ENCODE results near the gene ASPDH. TPM values are rescaled to one million over a fixed set of nuclear protein-coding genes. Genes with fewer than 3 reads are reported as not detected.

ASPDH gene
- polyA plus RNA-seq, 3 donors, result not detected

GRCh38 chr19:50547385-50548190 is 33.9 kb upstream of the ASPDH start:
- Mint-ChIP-seq H3K27me3 (ENCODE audit: low read depth in 3 of 3) (peaks cover 25 to 28% (median 28%) of the 10 kb centered on the region in 3 donors), H3K27ac (no peak overlapping the region), H3K4me3 (no peak overlapping the region), H3K9me3 (peaks cover 0 to 3% (median 0%) of the 10 kb centered on the region in 7 donors), H3K4me1 (no peaks in the 10 kb centered on the region), H3K36me3 (no peaks in the 10 kb centered on the region)
- H3K4me2 ChIP-seq (replicated peaks; ENCODE audit: extremely low read depth, low read length, poor library complexity, severe bottlenecking), result no peak overlapping the region
- intact Hi-C loops (cut with micrococcal nuclease), result no loop called here
- no peaks in the 10 kb centered on the region for H3K79me2 ChIP-seq (ENCODE audit: insufficient read depth, low read length)
- WGBS (ENCODE audit: insufficient coverage), result 88% methylated on average over 13 of the region's 18 CpGs
- peaks cover 0 to 24% of the 10 kb centered on the region in 2 donors for H3K27me3 ChIP-seq (ENCODE audit: control insufficient read depth in 2 of 2, insufficient read depth in 2 of 2, low read length in 2 of 2)
- no peak for DNase-seq
- no peaks in the 10 kb centered on the region for H3K4me1 ChIP-seq (ENCODE audit: control insufficient read depth in 1 of 2, insufficient read depth in 2 of 2, low read length in 2 of 2)
- H3K9ac ChIP-seq (ENCODE audit: insufficient read depth, low read length, poor library complexity, severe bottlenecking), result no peak overlapping the region
- H2AFZ ChIP-seq (ENCODE audit: insufficient read depth, low read depth, low read length, poor library complexity, severe bottlenecking), result no peak overlapping the region
- no peaks in the 10 kb centered on the region for H4K20me1 ChIP-seq (ENCODE audit: insufficient read depth, low read length)
- no peaks in the 10 kb centered on the region for H3K9me3 ChIP-seq (replicated peaks in 1 of 2; ENCODE audit: control insufficient read depth in 1 of 2, insufficient read depth in 1 of 2, low read length in 2 of 2)
- no peak overlapping the region for H3K4me3 ChIP-seq (replicated peaks in 1 of 3; ENCODE audit: low read depth in 2 of 3, low read length in 3 of 3)
- TF ChIP-seq, protein P1, sequence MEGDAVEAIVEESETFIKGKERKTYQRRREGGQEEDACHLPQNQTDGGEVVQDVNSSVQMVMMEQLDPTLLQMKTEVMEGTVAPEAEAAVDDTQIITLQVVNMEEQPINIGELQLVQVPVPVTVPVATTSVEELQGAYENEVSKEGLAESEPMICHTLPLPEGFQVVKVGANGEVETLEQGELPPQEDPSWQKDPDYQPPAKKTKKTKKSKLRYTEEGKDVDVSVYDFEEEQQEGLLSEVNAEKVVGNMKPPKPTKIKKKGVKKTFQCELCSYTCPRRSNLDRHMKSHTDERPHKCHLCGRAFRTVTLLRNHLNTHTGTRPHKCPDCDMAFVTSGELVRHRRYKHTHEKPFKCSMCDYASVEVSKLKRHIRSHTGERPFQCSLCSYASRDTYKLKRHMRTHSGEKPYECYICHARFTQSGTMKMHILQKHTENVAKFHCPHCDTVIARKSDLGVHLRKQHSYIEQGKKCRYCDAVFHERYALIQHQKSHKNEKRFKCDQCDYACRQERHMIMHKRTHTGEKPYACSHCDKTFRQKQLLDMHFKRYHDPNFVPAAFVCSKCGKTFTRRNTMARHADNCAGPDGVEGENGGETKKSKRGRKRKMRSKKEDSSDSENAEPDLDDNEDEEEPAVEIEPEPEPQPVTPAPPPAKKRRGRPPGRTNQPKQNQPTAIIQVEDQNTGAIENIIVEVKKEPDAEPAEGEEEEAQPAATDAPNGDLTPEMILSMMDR (IDR thresholded peaks at IDR 0.05), result no peak
- H3K36me3 ChIP-seq (replicated peaks in 1 of 2; ENCODE audit: control insufficient read depth in 1 of 2, insufficient read depth in 2 of 2, low read length in 2 of 2), result no peaks in the 10 kb centered on the region
- H3K27ac ChIP-seq (ENCODE audit: low read depth in 1 of 2, low read length in 2 of 2), result no peak overlapping the region

DNA sequence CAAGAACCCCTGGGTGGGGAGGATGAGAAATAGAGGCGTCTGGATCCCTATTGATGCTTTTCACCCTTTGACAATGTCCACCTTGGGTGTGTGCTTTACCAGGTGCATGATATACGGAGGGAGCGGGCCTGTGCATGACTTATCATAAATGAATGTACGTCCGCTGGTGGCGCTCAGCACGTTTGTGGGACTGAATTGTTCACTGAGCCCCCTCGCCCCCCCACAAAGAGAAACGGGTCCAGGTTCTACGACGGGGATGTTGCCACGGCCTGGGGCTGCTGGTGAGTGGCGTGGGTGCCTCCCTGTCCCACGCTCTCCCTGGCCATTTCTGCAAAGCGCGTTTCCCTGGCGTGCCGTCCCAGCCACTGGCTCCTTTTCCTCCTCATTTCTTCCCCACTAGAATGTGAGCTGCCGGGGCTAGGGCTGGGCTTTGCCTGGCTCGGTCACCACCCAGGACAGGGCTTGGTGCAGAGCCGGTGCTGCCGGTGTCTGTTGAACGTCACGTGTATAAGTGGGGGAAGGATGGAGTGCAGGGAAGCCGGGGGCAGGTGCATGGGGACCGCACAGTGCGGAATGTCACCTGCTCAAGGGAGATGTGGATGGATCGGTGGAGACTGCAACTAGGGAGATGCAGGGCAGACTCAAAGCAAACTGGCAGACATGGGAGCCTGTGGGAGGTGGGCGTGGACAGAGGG is 33.0 kb upstream of the ASPDH start:
- Mint-ChIP-seq H3K9me3 (peaks cover 0 to 3% (median 0%) of the 10 kb centered on the region in 7 donors), H3K4me3 (no peak overlapping the region), H3K4me1 (no peaks in the 10 kb centered on the region), H3K27me3 (ENCODE audit: low read depth in 3 of 3) (peaks cover 18 to 19% (median 18%) of the 10 kb centered on the region in 3 donors), H3K27ac (no peak overlapping the region), H3K36me3 (no peaks in the 10 kb centered on the region)
- Histone ChIP-seq H2AFZ (ENCODE audit: insufficient read depth, low read depth, low read length, poor library complexity, severe bottlenecking) (no peak overlapping the region), H3K9ac (ENCODE audit: insufficient read depth, low read length, poor library complexity, severe bottlenecking) (no peak overlapping the region), H3K4me2 (replicated peaks; ENCODE audit: extremely low read depth, low read length, poor library complexity, severe bottlenecking) (no peak overlapping the region), H3K79me2 (ENCODE audit: insufficient read depth, low read length) (no peaks in the 10 kb centered on the region), H3K4me3 (replicated peaks in 1 of 3; ENCODE audit: low read depth in 2 of 3, low read length in 3 of 3) (no peak overlapping the region), H3K9me3 (replicated peaks in 1 of 2; ENCODE audit: control insufficient read depth in 1 of 2, insufficient read depth in 1 of 2, low read length in 2 of 2) (no peaks in the 10 kb centered on the region), H4K20me1 (ENCODE audit: insufficient read depth, low read length) (no peaks in the 10 kb centered on the region), H3K36me3 (replicated peaks in 1 of 2; ENCODE audit: control insufficient read depth in 1 of 2, insufficient read depth in 2 of 2, low read length in 2 of 2) (no peaks in the 10 kb centered on the region), H3K4me1 (ENCODE audit: control insufficient read depth in 1 of 2, insufficient read depth in 2 of 2, low read length in 2 of 2) (no peaks in the 10 kb centered on the region), H3K27me3 (ENCODE audit: control insufficient read depth in 2 of 2, insufficient read depth in 2 of 2, low read length in 2 of 2) (peaks cover 0 to 17% of the 10 kb centered on the region in 2 donors), H3K27ac (ENCODE audit: low read depth in 1 of 2, low read length in 2 of 2) (no peak overlapping the region)
- TF ChIP-seq, protein P1 (IDR thresholded peaks at IDR 0.05), result no peak
- DNase-seq, result no peak
- 92% methylated on average over 19 of the region's 29 CpGs for WGBS (ENCODE audit: insufficient coverage)
- intact Hi-C loops (cut with micrococcal nuclease), result no loop called here
